Neural crest cell (in vitro differentiated cells): ENCODE results near the gene PLEKHA5. TPM values are rescaled to one million over a fixed set of nuclear protein-coding genes. Genes with fewer than 3 reads are reported as not detected.

ENCODE experiments used
- DNase-seq: peaks from one replicate; pipeline ENCODE4 v3.0.0; 2021; ENCODE audit warnings: low read depth, mixed read lengths, low spot score
- H3K27ac Mint-ChIP-seq: one replicate; pipeline ENCODE4 v1.8.0; 2021; ENCODE audit warnings: mild to moderate bottlenecking, mixed read lengths; ENCODE audit not compliant: unreplicated experiment
- H3K27me3 Mint-ChIP-seq: 2 replicates; pipeline ENCODE4 v1.8.0; 2021; ENCODE audit warnings: low read depth, mild to moderate bottlenecking, mixed read lengths
- H3K36me3 Mint-ChIP-seq: 2 replicates; pipeline ENCODE4 v1.8.0; 2021; ENCODE audit warnings: low read depth, mild to moderate bottlenecking, mixed read lengths
- H3K4me1 Mint-ChIP-seq: 2 replicates; pipeline ENCODE4 v1.8.0; 2021; ENCODE audit warnings: mixed read lengths
- H3K4me3 Mint-ChIP-seq: one replicate; pipeline ENCODE4 v1.8.0; 2021; ENCODE audit warnings: mild to moderate bottlenecking, mixed read lengths
- H3K9me3 Mint-ChIP-seq: 2 replicates; pipeline ENCODE4 v1.8.0; 2021; ENCODE audit warnings: mixed read lengths
- CTCF ChIP-seq: fragments of 200-600 bp; sonication (generic); conservative IDR thresholded peaks from 2 replicates; pipeline ENCODE4 v1.5.0; 2021; ENCODE audit warnings: antibody characterized with exemption, mild to moderate bottlenecking
- total RNA-seq: library from RNA; stranded (reverse); gene quantifications from 2 replicates; pipeline ENCODE4 v1.2.1, GENCODE V29; 2021

The PLEKHA5 gene
- total RNA-seq, 1 donor from 2014 or later, result 39.2 TPM

- Mint-ChIP-seq H3K4me3 (no peak overlapping the region), H3K27ac (no peak overlapping the region), H3K4me1 (peaks cover 15% of the 10 kb centered on the region), H3K27me3 (no peaks in the 10 kb centered on the region), H3K36me3 (no peaks in the 10 kb centered on the region), H3K9me3 (peaks cover 4% of the 10 kb centered on the region)
- no peak for TF ChIP-seq CTCF
- DNase-seq, result no peak
Observed at GRCh38 chr12:19200261-19200660, 70.7 kb downstream of the PLEKHA5 start.

- Mint-ChIP-seq H3K9me3 (peaks cover 4% of the 10 kb centered on the region), H3K4me1 (peaks cover 18% of the 10 kb centered on the region), H3K36me3 (no peaks in the 10 kb centered on the region), H3K27me3 (no peaks in the 10 kb centered on the region), H3K27ac (no peak overlapping the region), H3K4me3 (no peak overlapping the region)
- DNase-seq, result no peak
- TF ChIP-seq CTCF, result no peak
Observed at GRCh38 chr12:19201661-19202060, 72.1 kb downstream of the PLEKHA5 start.

- TF ChIP-seq CTCF, result no peak
- H3K4me3 Mint-ChIP-seq, result no peak overlapping the region
- H3K36me3 Mint-ChIP-seq, result no peaks in the 10 kb centered on the region
- H3K4me1 Mint-ChIP-seq, result peaks cover 18% of the 10 kb centered on the region
- peaks cover 4% of the 10 kb centered on the region for H3K9me3 Mint-ChIP-seq
- no peaks in the 10 kb centered on the region for H3K27me3 Mint-ChIP-seq
- no peak for DNase-seq
- H3K27ac Mint-ChIP-seq, result no peak overlapping the region
Observed at GRCh38 chr12:19203013-19203412, 73.5 kb downstream of the PLEKHA5 start.

- H3K4me3 Mint-ChIP-seq, result no peak overlapping the region
- no peak for DNase-seq
- peaks cover 18% of the 10 kb centered on the region for H3K4me1 Mint-ChIP-seq
- H3K27me3 Mint-ChIP-seq, result no peaks in the 10 kb centered on the region
- peaks cover 4% of the 10 kb centered on the region for H3K9me3 Mint-ChIP-seq
- no peak for TF ChIP-seq CTCF
- H3K36me3 Mint-ChIP-seq, result peaks cover 5% of the 10 kb centered on the region
- H3K27ac Mint-ChIP-seq, result no peak overlapping the region
Observed at GRCh38 chr12:19203539-19204506, 74.3 kb downstream of the PLEKHA5 start.

GRCh38 chr12:19205120-19205519, 75.6 kb downstream of the PLEKHA5 start:
- DNase-seq, result no peak
- no peak overlapping the region for H3K27ac Mint-ChIP-seq
- H3K4me3 Mint-ChIP-seq, result no peak overlapping the region
- no peak for TF ChIP-seq CTCF
- H3K4me1 Mint-ChIP-seq, result peaks cover 18% of the 10 kb centered on the region
- peaks cover 9% of the 10 kb centered on the region for H3K9me3 Mint-ChIP-seq
- peaks cover 12% of the 10 kb centered on the region for H3K36me3 Mint-ChIP-seq
- H3K27me3 Mint-ChIP-seq, result no peaks in the 10 kb centered on the region
